ENCODE results near the gene NUDT3. TPM values are rescaled to one million over a fixed set of nuclear protein-coding genes. Genes with fewer than 3 reads are reported as not detected.

Gene NUDT3
- total RNA-seq (10 to 100 TPM; 34.8 to 38.5 TPM), polyA plus RNA-seq (10 to 100 TPM in 1 of 2 donors, 1 to 10 TPM in 1; 9.0 to 10.8 TPM)
- long read RNA-seq, donor 1, full-length matches to known transcripts = 37 of 37 reads
- long read RNA-seq, donor 1, partial matches to known transcripts = 0 of 37 reads
- long read RNA-seq, donor 1, other reads (novel, unspliced or antisense) = 0 of 37 reads
- long read RNA-seq, donor 2, full-length matches to known transcripts = 7 of 7 reads
- long read RNA-seq, donor 2, partial matches to known transcripts = 0 of 7 reads
- long read RNA-seq, donor 2, other reads (novel, unspliced or antisense) = 0 of 7 reads
- long read RNA-seq, donor 3, full-length matches to known transcripts = 16 of 22 reads
- long read RNA-seq, donor 3, partial matches to known transcripts = 6 of 22 reads
- long read RNA-seq, donor 3, other reads (novel, unspliced or antisense) = 0 of 22 reads
- long read RNA-seq, donor 4, full-length matches to known transcripts = 11 of 18 reads
- long read RNA-seq, donor 4, partial matches to known transcripts = 7 of 18 reads
- long read RNA-seq, donor 4, other reads (novel, unspliced or antisense) = 0 of 18 reads
- long read RNA-seq, donor 5, full-length matches to known transcripts = 32 of 32 reads
- long read RNA-seq, donor 5, partial matches to known transcripts = 0 of 32 reads
- long read RNA-seq, donor 5, other reads (novel, unspliced or antisense) = 0 of 32 reads

GRCh38 chr6:34392497-34393190 lies at the start of gene NUDT3:
NUDT3 (minus strand) TSS chr6:34392669; CDS start chr6:34392362, 307 bp downstream.
- Histone ChIP-seq H3K4me1 (ENCODE audit: control insufficient read depth in 5 of 5, insufficient read depth in 5 of 5, low read length in 5 of 5) (peaks cover 0 to 16% (median 4%) of the 10 kb centered on the region in 5 donors), H3K4me3 (peak within 1 kb of the TSS; percentile 72), H3K9ac (ENCODE audit: insufficient read depth in 1 of 2, low read length in 2 of 2) (peak within 1 kb of the TSS; percentile 2 to 77), H3K27me3 (ENCODE audit: control insufficient read depth in 3 of 3, insufficient read depth in 3 of 3, low read length in 2 of 3) (no peaks in the 10 kb centered on the region), H3K9me3 (ENCODE audit: control insufficient read depth in 4 of 4, insufficient read depth in 3 of 4, low read length in 3 of 4) (peaks cover 0 to 4% (median 0%) of the 10 kb centered on the region in 4 donors), H3K27ac (ENCODE audit: low read depth in 1 of 2, low read length in 1 of 2) (peak within 1 kb of the TSS; percentile 92 to 94), H3K36me3 (ENCODE audit: control insufficient read depth in 4 of 4, insufficient read depth in 4 of 4, low read length in 4 of 4) (no peaks in the 10 kb centered on the region)
- ATAC-seq (ENCODE audit: insufficient read depth, low FRiP score) = peak; percentile 96
- peak; percentile 98 to 99 (median 98) for DNase-seq
- 0 to 1% methylated on average over 86 to 87 of the region's 87 CpGs for WGBS, 2 donors
- TF ChIP-seq CTCF (IDR thresholded peaks at IDR 0.05; ENCODE audit: control extremely low read depth, extremely low read depth) = peak; percentile 75

- Histone ChIP-seq H3K9ac (ENCODE audit: insufficient read depth in 1 of 2, low read length in 2 of 2) (no peak overlapping the region), H3K27me3 (ENCODE audit: control insufficient read depth in 3 of 3, insufficient read depth in 3 of 3, low read length in 2 of 3) (no peaks in the 10 kb centered on the region), H3K9me3 (ENCODE audit: control insufficient read depth in 4 of 4, insufficient read depth in 3 of 4, low read length in 3 of 4) (no peaks in the 10 kb centered on the region), H3K27ac (ENCODE audit: low read depth in 1 of 2, low read length in 1 of 2) (no peak overlapping the region), H3K36me3 (ENCODE audit: control insufficient read depth in 4 of 4, insufficient read depth in 4 of 4, low read length in 4 of 4) (no peaks in the 10 kb centered on the region), H3K4me1 (ENCODE audit: control insufficient read depth in 5 of 5, insufficient read depth in 5 of 5, low read length in 5 of 5) (no peaks in the 10 kb centered on the region), H3K4me3 (no peak overlapping the region)
- WGBS, 2 donors = 57 to 61% methylated on average over 5 of the region's 5 CpGs
- ATAC-seq (ENCODE audit: insufficient read depth, low FRiP score) = no peak
- no peak for DNase-seq
- no peak for TF ChIP-seq CTCF (IDR thresholded peaks at IDR 0.05; ENCODE audit: control extremely low read depth, extremely low read depth)
Measured at GRCh38 chr6:34441526-34441925, 49.1 kb upstream of the NUDT3 start.

GRCh38 chr6:34439442-34439841 lies 47.0 kb upstream of the NUDT3 start:
- Histone ChIP-seq H3K27ac (ENCODE audit: low read depth in 1 of 2, low read length in 1 of 2) (no peak overlapping the region), H3K36me3 (ENCODE audit: control insufficient read depth in 4 of 4, insufficient read depth in 4 of 4, low read length in 4 of 4) (no peaks in the 10 kb centered on the region), H3K27me3 (ENCODE audit: control insufficient read depth in 3 of 3, insufficient read depth in 3 of 3, low read length in 2 of 3) (no peaks in the 10 kb centered on the region), H3K4me3 (no peak overlapping the region), H3K9ac (ENCODE audit: insufficient read depth in 1 of 2, low read length in 2 of 2) (no peak overlapping the region), H3K4me1 (ENCODE audit: control insufficient read depth in 5 of 5, insufficient read depth in 5 of 5, low read length in 5 of 5) (no peaks in the 10 kb centered on the region), H3K9me3 (ENCODE audit: control insufficient read depth in 4 of 4, insufficient read depth in 3 of 4, low read length in 3 of 4) (no peaks in the 10 kb centered on the region)
- no peak for TF ChIP-seq CTCF (IDR thresholded peaks at IDR 0.05; ENCODE audit: control extremely low read depth, extremely low read depth)
- ATAC-seq (ENCODE audit: insufficient read depth, low FRiP score) (no peak), DNase-seq (no peak)
- 86 to 100% methylated on average over 1 to 3 of the region's 3 CpGs for WGBS, 2 donors
